Measurements from ENCODE around the gene ABCA12. TPM values are rescaled to one million over a fixed set of nuclear protein-coding genes. Genes with fewer than 3 reads are reported as not detected.

Gene ABCA12
- total RNA-seq, 2 donors from 2014 or later = 0.68 to 1.1 TPM

- no peaks in the 10 kb centered on the region for H3K4me1 ChIP-seq (replicated peaks)
- no peaks in the 10 kb centered on the region for H3K36me3 ChIP-seq
- WGBS = 81% methylated on average over 5 of the region's 5 CpGs
- TF ChIP-seq POLR2AphosphoS5 (IDR thresholded peaks at IDR 0.05) (no peak), CTCF (IDR thresholded peaks at IDR 0.05) (no peak), POLR2A (IDR thresholded peaks at IDR 0.05) (no peak)
- H3K4me3 ChIP-seq = no peak overlapping the region
- no peaks in the 10 kb centered on the region for H3K9me3 ChIP-seq
- intact Hi-C loops (cut with DNase I) = no loop called here
- no peak for DNase-seq (ENCODE audit: low spot score)
- H3K27ac ChIP-seq = no peak overlapping the region
- no peaks in the 10 kb centered on the region for H3K27me3 ChIP-seq (replicated peaks; ENCODE audit: insufficient read depth)
These were observed 108.5 kb downstream of the ABCA12 start for GRCh38 chr2:215029936-215030335.

- DNase-seq (ENCODE audit: low spot score) = no peak
- no peaks in the 10 kb centered on the region for H3K4me1 ChIP-seq (replicated peaks)
- TF ChIP-seq CTCF (IDR thresholded peaks at IDR 0.05) (no peak), POLR2A (IDR thresholded peaks at IDR 0.05) (no peak), POLR2AphosphoS5 (IDR thresholded peaks at IDR 0.05) (no peak)
- 84% methylated on average over 1 of the region's 1 CpG for WGBS
- H3K4me3 ChIP-seq = no peak overlapping the region
- H3K9me3 ChIP-seq = no peaks in the 10 kb centered on the region
- H3K27ac ChIP-seq = no peak overlapping the region
- H3K36me3 ChIP-seq = no peaks in the 10 kb centered on the region
- intact Hi-C loops (cut with DNase I) = no loop called here
- H3K27me3 ChIP-seq (replicated peaks; ENCODE audit: insufficient read depth) = no peaks in the 10 kb centered on the region
These were observed 110.2 kb downstream of the ABCA12 start for GRCh38 chr2:215028231-215028630.

GRCh38 chr2:215027779-215028178 lies 110.6 kb downstream of the ABCA12 start:
- Histone ChIP-seq H3K9me3 (no peaks in the 10 kb centered on the region), H3K27me3 (replicated peaks; ENCODE audit: insufficient read depth) (no peaks in the 10 kb centered on the region), H3K27ac (no peak overlapping the region), H3K36me3 (no peaks in the 10 kb centered on the region), H3K4me3 (no peak overlapping the region), H3K4me1 (replicated peaks) (no peaks in the 10 kb centered on the region)
- WGBS = 48% methylated on average over 2 of the region's 2 CpGs
- intact Hi-C loops (cut with DNase I) = no loop called here
- DNase-seq (ENCODE audit: low spot score) = no peak
- TF ChIP-seq POLR2A (IDR thresholded peaks at IDR 0.05) (no peak), POLR2AphosphoS5 (IDR thresholded peaks at IDR 0.05) (no peak), CTCF (IDR thresholded peaks at IDR 0.05) (no peak)

- 81% methylated on average over 2 of the region's 2 CpGs for WGBS
- Histone ChIP-seq H3K27ac (no peak overlapping the region), H3K27me3 (replicated peaks; ENCODE audit: insufficient read depth) (no peaks in the 10 kb centered on the region), H3K36me3 (no peaks in the 10 kb centered on the region), H3K9me3 (no peaks in the 10 kb centered on the region), H3K4me3 (no peak overlapping the region), H3K4me1 (replicated peaks) (no peaks in the 10 kb centered on the region)
- intact Hi-C loops (cut with DNase I) = no loop called here
- TF ChIP-seq POLR2AphosphoS5 (IDR thresholded peaks at IDR 0.05) (no peak), POLR2A (IDR thresholded peaks at IDR 0.05) (no peak)
- no peak for DNase-seq (ENCODE audit: low spot score)
These were observed 115.5 kb downstream of the ABCA12 start for GRCh38 chr2:215022910-215023309.

GRCh38 chr2:215022418-215022817 lies 116.0 kb downstream of the ABCA12 start:
- no peak for TF ChIP-seq CTCF (IDR thresholded peaks at IDR 0.05)
- TF ChIP-seq POLR2A (IDR thresholded peaks at IDR 0.05) = no peak
- TF ChIP-seq POLR2AphosphoS5 (IDR thresholded peaks at IDR 0.05) = no peak
- no peak for DNase-seq (ENCODE audit: low spot score)
- no peaks in the 10 kb centered on the region for H3K4me1 ChIP-seq (replicated peaks)
- no peak overlapping the region for H3K4me3 ChIP-seq
- no peaks in the 10 kb centered on the region for H3K36me3 ChIP-seq
- WGBS = 41% methylated on average over 3 of the region's 3 CpGs
- intact Hi-C loops (cut with DNase I) = no loop called here
- H3K27me3 ChIP-seq (replicated peaks; ENCODE audit: insufficient read depth) = no peaks in the 10 kb centered on the region
- H3K27ac ChIP-seq = no peak overlapping the region
- H3K9me3 ChIP-seq = no peaks in the 10 kb centered on the region
